SIG-M5 treated with dmso at 0.1 percent for 504 hours (cell line): Measurements from ENCODE around the gene NTN3.
"Not testable (repeated sequence)": the region's sequence is repeated elsewhere in the genome, so short reads cannot be mapped to it uniquely, and the experiment has no call there.

Experiments used
- DNase-seq: peaks from one replicate; lab custom pipeline; 2025; ENCODE audit not compliant: unreplicated experiment; lab: John Stamatoyannopoulos, UW

The NTN3 gene

DNA sequence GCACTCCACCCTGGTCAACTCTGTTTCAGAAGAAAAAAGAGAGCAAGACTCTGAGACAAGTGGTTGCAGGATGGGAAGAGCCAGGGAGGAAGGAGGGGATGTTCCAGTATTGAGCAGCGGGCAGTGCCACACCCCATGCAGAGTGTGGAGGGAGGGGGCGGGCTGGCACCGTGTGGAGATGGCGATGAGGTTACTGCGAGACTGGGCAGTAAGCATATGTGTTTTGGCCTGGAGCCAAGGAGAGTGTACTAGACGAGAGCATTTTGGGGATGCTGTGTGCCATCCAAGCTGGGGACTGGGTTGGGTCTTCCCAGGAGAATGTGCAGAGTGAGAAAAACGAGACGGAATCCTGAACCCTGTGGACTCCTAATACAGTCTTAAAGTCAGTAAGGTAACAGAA is 7.2 kb downstream of the NTN3 start:
- DNase-seq = no peak

DNA sequence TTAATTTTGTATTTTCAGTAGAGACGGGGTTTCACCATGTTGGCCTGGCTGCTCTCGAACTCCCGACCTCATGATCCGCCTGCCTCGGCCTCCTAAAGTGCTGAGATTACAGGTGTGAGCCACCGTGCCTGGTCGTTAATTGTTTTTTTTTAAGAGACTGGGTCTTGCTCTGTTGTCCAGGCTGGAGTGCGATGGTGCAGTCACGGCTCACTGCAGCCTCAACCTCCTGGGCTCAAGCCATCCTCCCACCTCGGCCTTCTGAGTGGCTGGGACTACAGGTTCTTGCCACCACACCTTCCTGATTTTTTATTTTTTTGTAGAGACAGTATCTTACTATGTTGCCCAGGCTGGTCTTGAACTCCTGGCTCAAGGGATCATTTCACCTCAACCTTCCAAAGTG is 8.9 kb downstream of the NTN3 start:
- DNase-seq = not testable (repeated sequence)

DNA sequence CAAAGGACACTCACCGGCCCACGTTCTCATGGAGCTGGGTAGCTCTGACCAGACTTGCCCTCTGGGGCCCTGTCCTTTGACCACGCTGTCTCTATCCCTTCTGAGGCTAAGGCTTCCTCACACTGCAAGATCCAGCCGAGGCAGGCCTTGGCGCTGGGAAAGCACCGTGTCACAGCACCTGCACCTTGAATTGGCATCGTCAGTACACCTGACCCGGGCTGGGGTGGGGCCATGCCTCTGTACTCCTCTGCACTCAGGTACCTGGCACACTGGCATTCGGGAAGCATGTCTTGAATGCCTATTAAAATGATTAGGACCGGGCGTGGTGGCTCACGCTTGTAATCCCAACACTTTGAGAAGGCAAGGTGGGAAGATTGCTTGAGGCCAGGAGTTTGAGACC is 9.9 kb downstream of the NTN3 start:
- DNase-seq = no peak

DNA sequence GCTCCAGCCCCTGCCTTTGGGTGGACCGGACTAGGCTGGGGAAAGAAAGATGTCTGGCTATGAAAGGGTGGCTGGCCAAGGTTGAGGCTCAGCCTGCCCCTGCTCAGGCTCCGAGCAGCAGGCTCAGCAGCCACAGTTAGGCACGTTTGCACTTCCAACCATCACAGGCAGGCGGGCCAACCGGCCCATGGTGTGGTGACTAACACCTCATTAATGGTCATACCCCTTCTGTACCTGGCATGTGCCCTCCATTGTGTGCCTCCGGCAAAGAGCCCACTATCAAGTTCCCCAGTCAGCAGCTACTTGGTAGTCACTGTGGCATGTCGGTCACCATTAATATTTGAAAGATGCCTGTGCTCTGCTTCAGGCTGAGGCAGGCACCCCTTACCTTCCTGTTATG is 10.6 kb downstream of the NTN3 start:
- DNase-seq = no peak

DNA sequence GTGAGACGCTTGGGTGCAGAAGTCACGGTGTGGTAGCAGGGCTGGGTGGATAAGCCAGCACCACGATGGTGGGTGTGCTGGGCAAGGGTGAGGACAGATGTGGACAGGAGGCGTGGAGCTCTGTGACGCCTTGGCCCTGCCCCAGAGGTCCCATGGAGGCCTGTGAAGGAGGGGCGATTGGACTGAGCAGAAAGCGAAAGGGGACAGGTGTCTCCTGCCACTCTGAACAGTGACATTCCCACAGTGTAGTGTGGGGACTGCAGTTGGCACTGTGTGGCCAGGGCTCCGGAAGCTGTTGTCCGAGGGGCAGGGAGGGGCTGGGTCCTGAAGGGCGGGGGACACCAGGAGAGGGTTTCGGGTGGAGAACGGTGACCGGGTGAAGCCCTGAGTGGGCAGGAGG is 11.2 kb downstream of the NTN3 start:
- no peak for DNase-seq

DNA sequence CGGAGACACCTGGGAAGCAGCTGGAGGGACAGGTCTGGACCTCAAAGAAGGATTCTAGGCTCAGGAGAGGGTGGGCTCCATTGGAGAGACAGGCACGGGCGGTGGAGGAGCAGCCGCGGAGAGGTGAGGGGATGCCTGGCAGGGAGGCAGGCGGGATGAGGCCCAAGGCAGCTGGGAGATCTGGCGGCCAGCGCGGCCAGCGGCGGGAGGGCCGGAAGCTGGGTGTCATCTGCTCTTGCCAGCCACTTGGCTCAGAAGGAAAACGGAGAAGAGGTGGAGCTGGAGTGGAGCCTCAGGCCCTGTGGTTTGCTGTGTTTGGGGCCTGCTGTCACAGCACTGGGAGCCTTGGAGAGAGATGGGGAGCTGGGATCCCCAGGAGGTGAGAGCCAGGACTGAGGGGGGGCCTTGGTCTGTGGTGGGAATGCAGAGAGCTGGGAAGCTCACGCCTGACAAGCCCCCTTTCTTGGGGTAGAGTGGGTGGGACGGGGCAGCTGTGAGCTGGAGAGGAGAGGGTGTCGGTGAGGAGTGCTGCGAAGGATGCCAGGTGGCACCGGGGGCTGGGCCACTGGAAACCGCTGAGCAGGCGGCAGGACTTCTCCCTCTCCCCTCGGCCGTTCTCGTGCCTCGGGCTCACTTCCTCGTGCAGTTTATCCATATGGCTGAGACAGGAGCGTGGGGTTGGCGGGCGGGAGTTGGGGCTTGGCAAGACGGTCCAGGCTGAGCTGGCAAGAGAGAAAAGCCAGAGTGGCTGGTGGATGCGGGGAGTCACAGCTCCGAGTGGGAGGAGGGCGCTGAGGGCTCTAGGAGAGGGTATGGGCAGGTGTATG is 11.8 kb downstream of the NTN3 start:
- no peak for DNase-seq

DNA sequence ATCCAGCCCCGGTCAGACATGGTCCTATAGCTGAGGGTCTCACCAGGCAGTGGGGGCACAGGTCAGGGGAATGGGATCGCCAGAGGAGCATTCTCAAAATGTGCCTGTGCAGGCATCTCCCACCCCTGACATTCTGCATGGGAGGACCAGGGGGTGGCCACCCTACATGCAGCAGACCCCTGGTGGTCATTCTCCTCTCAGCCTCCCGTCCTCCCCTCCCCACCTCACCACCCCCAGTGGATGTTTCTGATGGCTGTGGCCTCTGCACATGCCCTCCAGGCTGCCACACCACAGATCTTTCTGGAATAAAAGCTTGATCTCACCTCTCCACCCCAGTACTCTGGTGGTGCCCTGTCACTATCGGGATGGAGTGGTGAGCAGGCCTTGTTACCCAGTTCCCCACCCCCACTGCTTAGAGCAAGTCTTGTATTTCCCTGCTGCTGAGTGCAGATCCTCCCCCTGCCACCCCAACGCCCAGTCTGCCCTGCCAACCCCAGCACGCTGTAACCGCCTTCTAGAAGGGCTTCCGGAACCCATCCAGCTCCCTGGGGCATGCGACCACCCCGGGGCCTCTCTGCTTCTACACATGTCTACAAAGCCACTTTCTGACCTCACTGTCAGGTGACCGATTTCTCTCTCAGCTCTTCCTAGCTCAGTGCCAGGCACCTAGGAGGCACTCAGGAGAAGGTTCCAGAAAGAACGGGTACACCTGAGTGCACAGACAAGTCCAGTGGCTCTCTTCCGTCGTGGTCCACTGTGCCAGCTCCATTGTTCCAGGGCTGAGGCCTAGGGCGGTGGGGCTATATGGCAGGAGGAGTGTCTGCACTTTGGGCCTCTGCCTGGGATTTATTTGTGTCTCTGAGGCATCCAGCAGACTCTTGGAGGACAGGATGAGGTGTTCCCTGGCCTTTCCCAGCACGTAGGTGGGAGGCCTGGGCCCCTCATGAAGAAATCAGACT is 13.1 kb downstream of the NTN3 start:
- DNase-seq = no peak

DNA sequence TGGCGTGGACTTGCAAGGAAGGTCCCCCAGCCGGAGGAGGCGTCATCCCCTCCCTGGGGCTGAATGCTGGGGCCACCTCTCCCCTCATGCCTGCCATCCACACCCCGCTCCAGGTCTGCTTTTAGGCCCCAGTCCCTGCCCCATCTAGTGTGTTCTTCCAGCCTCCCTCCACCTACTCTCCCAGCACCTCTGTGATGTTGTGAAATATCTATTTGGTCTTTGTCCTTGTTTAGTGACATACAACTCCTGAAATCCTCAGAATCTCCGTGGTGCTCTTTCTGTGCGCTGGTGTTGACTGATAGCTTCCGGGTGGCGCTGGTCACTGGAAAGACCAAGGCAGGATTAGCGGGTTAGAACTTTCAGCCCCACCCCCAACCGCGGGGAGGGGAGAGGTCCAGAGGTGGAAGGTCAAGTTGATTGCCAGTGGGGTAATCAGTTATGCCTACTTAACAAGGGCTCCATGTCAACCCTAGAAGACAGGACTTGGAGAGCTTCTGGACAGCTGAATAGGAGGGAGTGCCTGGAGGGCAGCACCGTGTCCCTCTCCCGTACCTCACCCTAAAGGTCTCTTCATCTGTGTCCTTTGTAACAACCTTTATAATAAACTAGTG is 13.9 kb downstream of the NTN3 start:
- DNase-seq = no peak

DNA sequence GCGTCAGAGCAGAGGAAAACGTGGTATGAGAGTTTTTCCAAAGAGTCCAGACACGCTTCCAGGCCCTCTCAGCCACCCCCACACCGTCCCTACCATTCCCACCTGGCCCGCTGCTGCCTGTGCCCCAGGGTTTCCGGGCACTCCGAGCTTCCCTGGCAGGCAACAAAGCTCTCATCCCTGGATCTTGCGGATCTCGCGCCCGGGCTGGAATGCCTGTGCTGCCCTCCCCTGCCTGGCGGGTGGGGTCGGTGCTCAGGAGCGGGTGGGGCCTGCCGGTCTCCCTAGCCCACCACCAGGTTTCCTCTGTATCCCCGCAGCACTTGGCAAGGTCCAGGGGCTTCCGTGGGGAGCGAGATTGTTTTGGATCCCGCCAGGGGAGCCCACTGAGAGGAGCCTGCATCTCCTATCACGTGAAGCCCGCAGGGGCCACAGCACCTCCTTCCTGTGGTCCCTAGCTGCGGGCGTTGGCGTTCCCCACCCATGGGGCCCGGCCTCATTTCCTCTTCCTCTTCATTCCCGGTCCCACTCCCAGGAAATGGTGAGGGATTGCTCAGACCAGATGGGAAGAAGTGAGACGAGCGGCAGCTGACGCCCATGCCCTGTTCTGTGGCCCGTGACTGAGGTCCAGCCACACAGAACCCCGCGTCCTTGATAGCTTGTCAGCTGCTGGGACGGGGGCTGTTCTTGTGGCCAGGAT is 14.9 kb downstream of the NTN3 start:
- no peak for DNase-seq

DNA sequence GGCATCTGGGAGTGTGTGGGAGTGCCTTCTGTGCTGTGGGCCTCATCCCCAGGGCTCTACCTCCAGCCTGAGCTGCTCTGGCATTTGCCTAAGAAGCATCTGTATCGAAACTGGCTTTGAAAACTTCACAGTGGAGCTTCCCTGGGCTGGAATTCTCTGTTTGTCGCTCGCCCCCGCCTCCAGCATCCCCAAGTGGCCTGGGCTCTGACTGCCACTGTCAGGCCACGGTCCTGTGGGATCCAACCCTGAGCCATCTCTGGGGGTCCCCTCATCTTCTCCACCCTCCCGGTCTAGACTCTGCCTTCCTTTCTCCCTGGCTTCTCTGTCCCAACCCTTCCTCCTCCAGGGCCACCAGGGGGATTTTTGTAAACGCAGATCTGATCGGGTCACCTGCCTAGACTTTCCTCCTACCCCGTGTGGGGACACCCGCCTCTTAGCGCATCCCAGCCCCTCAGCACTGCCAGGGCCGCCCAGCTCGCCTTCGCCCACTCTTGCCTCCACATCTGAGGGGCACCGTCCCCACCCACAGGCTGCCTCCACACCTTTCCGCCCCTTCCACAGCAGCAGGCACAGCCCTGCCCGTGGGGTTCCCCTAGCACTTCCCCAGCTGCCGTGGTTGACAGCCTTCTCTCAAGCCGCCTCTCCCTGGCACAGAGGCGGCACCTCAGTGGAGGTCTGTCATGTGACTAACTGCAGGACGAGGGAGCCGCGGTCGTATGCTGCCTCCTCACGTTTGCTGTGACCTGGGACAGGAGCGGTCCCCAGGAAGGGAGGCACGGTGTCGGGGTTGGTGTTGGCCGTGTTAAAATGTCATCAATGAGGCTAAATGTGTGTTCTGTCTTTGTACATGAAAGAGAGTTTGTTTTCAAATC is 15.8 kb downstream of the NTN3 start:
- no peak for DNase-seq

DNA sequence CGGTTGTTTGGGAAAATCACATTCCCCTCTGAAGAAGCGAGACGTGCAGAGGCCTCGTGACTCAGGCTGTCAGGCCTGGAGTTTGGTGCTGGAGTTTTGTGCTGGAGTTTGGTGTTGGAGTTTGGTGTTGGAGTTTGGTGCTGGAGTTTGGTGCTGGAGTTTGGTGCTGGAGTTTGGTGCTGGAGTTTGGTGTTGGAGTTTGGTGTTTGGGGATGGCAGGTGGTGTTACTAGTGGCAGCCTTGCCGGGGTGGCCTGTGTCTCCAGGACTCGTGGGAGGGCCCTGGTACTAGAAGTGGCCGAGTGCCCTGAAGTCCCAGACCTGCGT is 16.4 kb downstream of the NTN3 start:
- DNase-seq = no peak

DNA sequence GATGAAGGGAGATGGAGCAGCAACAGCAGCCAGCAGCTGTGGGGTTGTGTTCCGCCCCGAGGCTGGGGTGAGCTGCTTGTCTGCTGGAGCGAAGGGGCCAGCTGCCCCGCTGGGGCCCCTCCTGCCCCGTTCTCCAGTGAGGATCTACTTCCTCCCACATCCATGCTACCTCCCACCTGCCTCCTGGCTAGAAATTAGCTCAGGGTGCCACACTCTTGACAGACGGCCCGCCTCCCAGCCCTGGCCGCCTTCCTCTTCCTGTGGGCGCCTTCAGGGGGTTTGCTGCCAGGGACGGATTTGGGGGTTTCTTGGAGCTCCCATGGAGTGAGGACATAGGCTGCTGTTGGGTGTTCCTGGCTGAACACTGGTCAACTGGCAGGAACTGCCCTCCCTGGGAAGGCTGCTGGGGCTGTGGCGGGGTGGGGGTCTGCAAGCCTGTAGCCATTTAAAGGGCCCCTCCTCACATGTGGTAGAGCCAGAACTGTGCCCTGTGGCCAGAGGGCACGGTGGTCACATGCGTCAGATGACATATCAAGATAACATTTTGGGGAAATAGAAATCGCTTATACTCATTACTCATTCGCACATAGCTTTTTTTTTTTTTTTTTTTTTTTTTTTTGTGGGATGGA is 16.9 kb downstream of the NTN3 start:
- no peak for DNase-seq

DNA sequence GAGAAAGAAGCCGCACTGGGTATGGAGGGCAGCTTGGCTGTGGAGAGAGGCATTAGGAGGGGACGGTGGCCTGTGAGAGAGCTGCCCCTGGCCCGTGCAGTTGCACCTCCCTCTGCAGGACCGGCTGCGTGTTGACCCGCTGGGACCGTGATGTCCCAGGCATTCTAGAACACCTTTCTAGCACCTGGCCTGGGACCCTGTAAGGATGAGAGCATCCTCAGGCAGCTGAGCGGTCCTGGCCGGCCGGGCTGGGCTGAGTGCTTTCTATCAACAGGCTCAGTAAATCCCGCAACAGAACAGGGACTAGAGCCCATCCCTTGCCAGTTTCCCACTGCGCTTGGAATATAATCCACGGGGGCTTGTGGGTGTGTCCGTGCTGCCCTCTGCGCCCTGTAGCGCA is 18.5 kb downstream of the NTN3 start:
- no peak for DNase-seq

DNA sequence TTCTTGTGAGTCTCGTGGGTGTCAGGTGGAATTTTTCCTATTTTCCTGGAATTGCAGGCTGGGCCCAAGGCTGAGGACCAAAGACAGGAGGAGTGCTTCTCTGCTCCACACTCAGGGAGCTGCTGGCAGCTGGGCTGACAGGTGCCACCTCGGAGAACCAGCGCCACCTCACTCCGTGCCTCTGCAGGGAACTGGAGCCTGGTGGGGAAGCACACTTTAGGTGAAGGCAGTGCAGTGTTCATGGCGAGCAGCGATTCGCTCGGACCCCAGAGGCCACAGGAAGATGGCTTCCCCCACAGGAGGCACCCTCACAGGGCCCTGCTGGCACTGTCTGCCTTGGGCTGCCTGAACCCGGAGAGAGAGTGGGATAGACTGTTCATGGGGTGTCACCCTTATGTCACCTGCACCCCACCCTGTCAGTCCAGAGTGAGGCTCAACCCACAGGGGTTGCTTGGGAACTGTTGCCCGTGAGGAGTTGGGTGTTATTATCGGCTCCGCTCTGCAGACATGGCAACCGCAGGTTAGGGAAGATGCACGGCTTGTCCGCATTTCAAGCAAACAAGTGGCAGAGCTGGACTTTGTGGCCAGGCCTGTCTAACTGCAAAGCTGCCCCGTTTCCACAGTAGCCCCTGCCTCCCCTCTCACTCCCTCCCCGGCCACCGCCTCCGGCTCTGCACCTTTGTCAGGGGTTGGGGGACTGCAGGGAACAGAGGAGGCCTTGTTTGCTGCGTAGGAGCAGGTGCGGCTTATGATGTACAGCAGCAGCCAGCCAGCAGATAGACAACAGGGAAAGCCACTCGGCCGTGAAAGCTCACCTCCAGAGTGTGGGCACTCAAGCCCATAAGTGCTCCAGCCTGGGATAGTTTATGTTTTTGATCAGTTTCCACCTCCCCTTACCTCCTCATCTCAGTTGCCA is 19.4 kb downstream of the NTN3 start:
- DNase-seq = no peak

DNA sequence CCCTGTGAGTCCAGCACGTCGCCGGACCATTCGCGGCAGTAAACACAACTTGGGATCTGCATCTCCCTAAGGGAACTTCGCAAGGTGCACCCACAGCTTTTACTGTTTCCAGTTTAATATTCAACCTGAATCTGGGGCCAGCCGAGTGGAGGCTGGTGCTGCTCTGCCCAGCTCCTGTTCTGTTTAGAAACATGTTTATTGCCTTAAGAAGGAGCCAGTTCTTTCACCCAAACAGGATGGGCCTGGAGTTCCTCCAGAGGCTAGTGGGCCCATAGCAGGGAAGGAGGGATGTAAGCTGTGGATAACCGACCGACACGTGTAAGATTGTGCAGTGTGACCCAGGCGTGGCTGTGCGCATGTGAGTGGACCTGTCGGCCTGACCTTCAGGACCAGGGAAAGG is 21.2 kb downstream of the NTN3 start:
- DNase-seq = no peak

DNA sequence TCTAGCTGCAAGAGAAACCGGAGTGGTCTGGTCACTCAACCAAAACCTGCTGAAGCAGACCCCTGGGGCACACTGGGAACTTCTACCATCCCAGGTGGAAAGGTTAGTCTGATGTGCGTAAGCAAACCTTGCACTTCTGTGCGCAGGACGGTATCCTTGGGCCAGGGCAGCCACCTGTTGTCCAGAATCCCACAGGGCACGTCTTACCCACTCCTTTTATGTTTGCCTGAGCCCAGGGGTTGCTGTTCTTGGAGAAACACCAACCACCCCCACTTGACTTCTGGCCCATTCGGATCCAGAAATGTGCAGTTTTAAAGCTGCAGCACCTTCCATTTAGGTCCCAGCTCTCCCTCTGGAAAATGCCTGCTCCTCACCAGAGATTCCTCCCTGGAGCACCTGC is 22.5 kb downstream of the NTN3 start:
- DNase-seq = no peak

DNA sequence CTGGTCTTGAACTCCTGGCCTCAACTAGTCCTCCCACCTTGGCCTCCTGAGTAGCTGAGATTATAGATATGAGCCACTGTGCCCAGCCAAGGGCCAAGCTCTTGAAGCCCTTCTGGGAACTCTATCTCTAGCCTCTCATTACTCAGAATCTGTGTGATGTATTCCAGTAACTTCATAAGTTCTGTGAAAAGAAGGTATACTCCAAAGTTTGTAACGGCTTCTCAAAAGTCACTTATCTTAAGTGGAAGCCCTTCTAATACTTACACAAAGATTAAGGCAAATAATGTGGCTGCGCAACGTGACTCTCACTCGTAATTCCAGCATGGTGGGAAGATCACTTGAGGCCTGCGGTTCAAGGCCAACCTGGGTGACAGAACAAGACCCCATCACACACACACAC is 23.5 kb downstream of the NTN3 start:
- DNase-seq = no peak

DNA sequence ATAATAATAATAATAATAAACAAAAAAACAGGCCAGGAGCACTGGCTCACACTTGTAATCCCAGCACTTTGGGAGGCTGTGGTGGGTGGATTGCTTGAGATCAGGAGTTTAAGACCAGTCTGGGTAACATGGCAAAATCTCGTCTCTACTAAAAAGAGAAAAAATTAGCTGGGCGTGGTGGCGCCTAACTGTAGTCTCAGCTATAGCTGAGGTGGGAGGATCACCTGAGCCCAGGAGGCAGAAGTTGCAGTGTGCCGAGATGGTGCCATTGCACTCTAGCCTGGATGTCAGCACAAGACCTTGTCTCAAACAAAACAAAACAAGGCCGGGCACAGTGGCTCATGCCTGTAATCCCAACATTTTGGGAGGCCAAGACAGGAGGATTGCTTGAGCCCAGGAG is 23.9 kb downstream of the NTN3 start:
- DNase-seq = no peak
